Breast epithelium (tissue), 3 donors: ENCODE measurements around the gene DYNC1H1.

Experiments
- CTCF ChIP-seq, 3 donors: fragments of 450-650 bp; IDR thresholded peaks; one replicate each; pipeline ENCODE4 v1.5.1; 2016 to 2017; ENCODE audit warnings: antibody characterized with exemption in 3 of 3, mild to moderate bottlenecking in 3 of 3, moderate library complexity in 3 of 3
- POLR2A ChIP-seq: fragments of 450-650 bp; IDR thresholded peaks from one replicate; pipeline ENCODE4 v1.6.1; 2016; ENCODE audit warnings: antibody characterized with exemption, mild to moderate bottlenecking, moderate library complexity
- POLR2AphosphoS5 ChIP-seq, 3 donors: sonication (generic); formaldehyde crosslinking; IDR thresholded peaks; one replicate each; pipeline ENCODE4 v1.6.1; 2017; ENCODE audit warnings: antibody characterized with exemption in 3 of 3

GRCh38 chr14:102035914-102036313 lies 71.5 kb downstream of the DYNC1H1 start:
- TF ChIP-seq CTCF (IDR thresholded peaks at IDR 0.05) (no peak), POLR2A (no peak), POLR2AphosphoS5 (IDR thresholded peaks at IDR 0.05) (no peak)
